DND-41 (cell line): Measurements from ENCODE around the gene SMIM35.

Experiments
- EZH2 ChIP-seq: IDR thresholded peaks from 3 replicates; pipeline ENCODE4 v1.6.1; 2012; ENCODE audit warnings: borderline replicate concordance, low read depth, mild to moderate bottlenecking, moderate library complexity, low read length, inconsistent platforms; ENCODE audit not compliant: severe bottlenecking
- TF ChIP-seq, protein P1 (sequence below): IDR thresholded peaks from 2 replicates; pipeline ENCODE4 v1.5.1; 2012; ENCODE audit warnings: borderline replicate concordance, low read length, moderate library complexity, mild to moderate bottlenecking; ENCODE audit not compliant: poor library complexity, severe bottlenecking; ENCODE audit errors: extremely low read depth

DNA sequence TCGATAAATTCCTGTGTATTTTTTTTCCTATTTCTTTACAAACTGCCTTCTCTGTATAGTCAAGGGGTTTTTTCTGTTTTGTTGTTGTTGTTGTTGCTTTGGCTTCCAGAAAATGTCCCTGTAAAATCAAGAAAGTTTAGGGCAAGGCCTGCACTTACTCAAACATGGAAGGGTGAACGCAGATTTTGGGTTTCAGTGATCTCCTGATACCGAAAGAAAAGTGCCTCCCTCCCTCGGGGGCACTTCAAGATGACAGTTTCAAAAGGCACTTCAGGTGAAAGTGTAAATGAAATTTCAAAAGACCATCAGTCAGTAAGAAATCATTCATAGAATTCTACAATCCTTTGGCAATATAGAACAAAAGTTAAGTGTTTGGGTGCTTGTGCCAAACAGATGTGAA is 53.3 kb downstream of the SMIM35 start:
- TF ChIP-seq, protein P1, sequence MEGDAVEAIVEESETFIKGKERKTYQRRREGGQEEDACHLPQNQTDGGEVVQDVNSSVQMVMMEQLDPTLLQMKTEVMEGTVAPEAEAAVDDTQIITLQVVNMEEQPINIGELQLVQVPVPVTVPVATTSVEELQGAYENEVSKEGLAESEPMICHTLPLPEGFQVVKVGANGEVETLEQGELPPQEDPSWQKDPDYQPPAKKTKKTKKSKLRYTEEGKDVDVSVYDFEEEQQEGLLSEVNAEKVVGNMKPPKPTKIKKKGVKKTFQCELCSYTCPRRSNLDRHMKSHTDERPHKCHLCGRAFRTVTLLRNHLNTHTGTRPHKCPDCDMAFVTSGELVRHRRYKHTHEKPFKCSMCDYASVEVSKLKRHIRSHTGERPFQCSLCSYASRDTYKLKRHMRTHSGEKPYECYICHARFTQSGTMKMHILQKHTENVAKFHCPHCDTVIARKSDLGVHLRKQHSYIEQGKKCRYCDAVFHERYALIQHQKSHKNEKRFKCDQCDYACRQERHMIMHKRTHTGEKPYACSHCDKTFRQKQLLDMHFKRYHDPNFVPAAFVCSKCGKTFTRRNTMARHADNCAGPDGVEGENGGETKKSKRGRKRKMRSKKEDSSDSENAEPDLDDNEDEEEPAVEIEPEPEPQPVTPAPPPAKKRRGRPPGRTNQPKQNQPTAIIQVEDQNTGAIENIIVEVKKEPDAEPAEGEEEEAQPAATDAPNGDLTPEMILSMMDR: no peak
- TF ChIP-seq EZH2: no peak
